Neural cell (in vitro differentiated cells): ENCODE measurements around the gene TENT4A.

ENCODE experiments used
- TAF1 ChIP-seq: IDR thresholded peaks from 2 replicates; pipeline ENCODE4 v1.6.1; 2012; ENCODE audit warnings: low read depth
- TF ChIP-seq, protein P1 (sequence below): fragments of 450-650 bp; IDR thresholded peaks from 2 replicates; pipeline ENCODE4 v1.5.1; 2014; ENCODE audit warnings: antibody characterized with exemption, mild to moderate bottlenecking, moderate library complexity; ENCODE audit not compliant: poor library complexity, severe bottlenecking

DNA sequence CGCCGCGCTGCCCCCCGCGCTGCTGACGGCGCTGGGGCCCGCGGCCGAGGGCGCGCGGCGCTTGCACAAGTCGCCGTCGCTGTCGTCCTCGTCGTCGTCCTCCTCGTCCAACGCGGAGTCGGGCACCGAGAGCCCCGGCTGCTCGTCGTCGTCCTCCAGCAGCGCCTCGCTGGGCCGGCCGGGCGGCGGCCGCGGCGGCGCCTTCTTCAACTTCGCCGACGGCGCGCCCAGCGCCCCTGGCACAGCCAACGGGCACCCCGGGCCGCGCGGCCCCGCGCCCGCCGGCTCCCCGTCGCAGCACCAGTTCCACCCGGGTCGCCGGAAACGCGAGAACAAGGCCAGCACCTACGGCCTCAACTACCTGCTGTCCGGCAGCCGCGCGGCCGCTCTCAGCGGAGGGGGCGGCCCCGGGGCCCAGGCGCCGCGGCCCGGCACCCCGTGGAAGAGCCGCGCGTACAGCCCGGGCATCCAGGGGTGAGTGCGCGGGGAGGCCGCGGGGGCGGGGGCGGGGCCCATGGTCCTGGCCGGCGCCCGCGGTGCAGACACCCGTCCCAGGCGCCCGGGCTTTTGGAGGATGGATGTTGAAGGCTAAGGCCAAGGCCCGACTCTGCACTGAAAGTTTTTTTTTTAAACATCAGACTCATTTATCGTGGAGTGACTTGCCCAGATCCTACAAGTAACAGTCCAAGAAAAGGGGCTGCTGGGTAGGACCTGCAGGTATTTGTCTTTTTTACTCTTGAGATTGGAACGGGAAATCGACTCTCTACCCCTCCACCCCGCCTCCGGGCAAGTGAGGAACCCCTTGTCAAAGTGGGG, 1.2 kb downstream of the TENT4A start:
- TF ChIP-seq, protein P1, sequence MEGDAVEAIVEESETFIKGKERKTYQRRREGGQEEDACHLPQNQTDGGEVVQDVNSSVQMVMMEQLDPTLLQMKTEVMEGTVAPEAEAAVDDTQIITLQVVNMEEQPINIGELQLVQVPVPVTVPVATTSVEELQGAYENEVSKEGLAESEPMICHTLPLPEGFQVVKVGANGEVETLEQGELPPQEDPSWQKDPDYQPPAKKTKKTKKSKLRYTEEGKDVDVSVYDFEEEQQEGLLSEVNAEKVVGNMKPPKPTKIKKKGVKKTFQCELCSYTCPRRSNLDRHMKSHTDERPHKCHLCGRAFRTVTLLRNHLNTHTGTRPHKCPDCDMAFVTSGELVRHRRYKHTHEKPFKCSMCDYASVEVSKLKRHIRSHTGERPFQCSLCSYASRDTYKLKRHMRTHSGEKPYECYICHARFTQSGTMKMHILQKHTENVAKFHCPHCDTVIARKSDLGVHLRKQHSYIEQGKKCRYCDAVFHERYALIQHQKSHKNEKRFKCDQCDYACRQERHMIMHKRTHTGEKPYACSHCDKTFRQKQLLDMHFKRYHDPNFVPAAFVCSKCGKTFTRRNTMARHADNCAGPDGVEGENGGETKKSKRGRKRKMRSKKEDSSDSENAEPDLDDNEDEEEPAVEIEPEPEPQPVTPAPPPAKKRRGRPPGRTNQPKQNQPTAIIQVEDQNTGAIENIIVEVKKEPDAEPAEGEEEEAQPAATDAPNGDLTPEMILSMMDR, result no peak
- no peak for TF ChIP-seq TAF1
